K562 (cell line): ENCODE measurements around the gene GALNS. TPM values are rescaled to one million over a fixed set of nuclear protein-coding genes. Genes with fewer than 3 reads are reported as not detected.

Source experiments
- ATAC-seq: fragments of 200-7000 bp; cut with Tn5 transposase; 3 replicates; pipeline ENCODE4 v1.9.1; 2020; ENCODE audit warnings: moderate library complexity
- BruUV-seq: library from RNA; stranded (reverse); fragments of 400-500 nt; replicated peaks from 2 replicates; lab custom pipeline; 2021; lab: Mats Ljungman, UMichigan
- CTCF ChIA-PET: fragments of 300-600 bp; formaldehyde crosslinking; extraction: SDS; loops from one replicate; lab custom pipeline; 2021; ENCODE audit warnings: low intra/inter-chr PET ratio; lab: Yijun Ruan, JAX
- POLR2A ChIA-PET: fragments of 300-600, 350-650 bp; sonication (Branson Sonifier 250); formaldehyde crosslinking; extraction: SDS; loops from one replicate; lab custom pipeline; 2021; ENCODE audit warnings: antibody characterized with exemption, inconsistent platforms; lab: Yijun Ruan, JAX
- DNase-seq, 4 experiments: peaks; one replicate each; pipeline versions ENCODE4 v3.0.0 to v3.0.0-alpha.2; 2011 to 2018; ENCODE audit warnings: low spot score in 3 of 4, mixed read lengths in 3 of 4; ENCODE audit errors: extremely low read depth in 1 of 4
- FAIRE-seq: peaks from 2 replicates; lab custom pipeline; 2011; peaks lifted over from hg19 to GRCh38; lab: Jason Lieb, UNC
- H2AFZ ChIP-seq: 2 replicates; pipeline ENCODE4 v1.6.0; 2011; ENCODE audit warnings: low read depth, low read length, control low read depth, inconsistent platforms
- H3K27ac ChIP-seq: fragments of 200-600 bp; 3 replicates; pipeline ENCODE4 v1.8.0; 2011; ENCODE audit warnings: low read depth, mild to moderate bottlenecking, control low read depth, inconsistent platforms, low read length, moderate library complexity, mixed read lengths; ENCODE audit errors: extremely low read depth
- H3K27me3 ChIP-seq, 2 experiments: fragments of 300-600 bp in 1 of 2; 2 replicates in 1 of 2; 3 replicates in 1 of 2; pipeline versions ENCODE4 v1.6.0 to v1.8.0; 2011; ENCODE audit warnings: inconsistent platforms in 2 of 2, low read length in 2 of 2, mild to moderate bottlenecking in 1 of 2, mixed read lengths in 1 of 2, moderate library complexity in 1 of 2; ENCODE audit not compliant: control insufficient read depth in 2 of 2, insufficient read depth in 2 of 2
- H3K36me3 ChIP-seq: fragments of 300-600 bp; 3 replicates; pipeline ENCODE4 v1.8.0; 2011; ENCODE audit warnings: mild to moderate bottlenecking, low read length, inconsistent platforms; ENCODE audit not compliant: control insufficient read depth, insufficient read depth
- H3K4me1 ChIP-seq, 2 experiments: fragments of 200-600 bp in 1 of 2; replicated peaks in 1 of 2; 2 replicates in 1 of 2; 3 replicates in 1 of 2; pipeline versions ENCODE4 v1.5.1 to v1.8.0; 2011; ENCODE audit warnings: inconsistent platforms in 2 of 2, low read length in 2 of 2, mild to moderate bottlenecking in 1 of 2, mixed read lengths in 1 of 2, moderate library complexity in 1 of 2; ENCODE audit not compliant: control insufficient read depth in 2 of 2, insufficient read depth in 2 of 2
- H3K4me2 ChIP-seq: 2 replicates; pipeline ENCODE4 v1.6.1; 2011; ENCODE audit warnings: low read length, control low read depth, inconsistent platforms, mixed read lengths; ENCODE audit not compliant: insufficient read depth
- H3K4me3 ChIP-seq: fragments of 200-600 bp; sonication (generic), shearing (Covaris generic); 2 replicates; pipeline ENCODE4 v1.5.1; 2016; ENCODE audit warnings: control low read depth, inconsistent platforms
- H3K79me2 ChIP-seq: fragments of 200-600 bp; 3 replicates; pipeline ENCODE4 v1.8.0; 2011; ENCODE audit warnings: low read length, inconsistent platforms; ENCODE audit not compliant: control insufficient read depth, insufficient read depth
- H3K9ac ChIP-seq, 2 experiments: 2 replicates each; pipeline versions ENCODE4 v1.6.0 to v1.6.1; 2011; ENCODE audit warnings: low read depth in 2 of 2, low read length in 2 of 2, control low read depth in 1 of 2, inconsistent platforms in 1 of 2, mild to moderate bottlenecking in 1 of 2, mixed read lengths in 1 of 2; ENCODE audit not compliant: insufficient read depth in 1 of 2
- H3K9me1 ChIP-seq: one replicate; pipeline ENCODE4 v1.6.0; 2011; ENCODE audit warnings: inconsistent platforms, mild to moderate bottlenecking, low read length, moderate library complexity; ENCODE audit not compliant: control insufficient read depth, insufficient read depth
- H3K9me3 ChIP-seq: replicated peaks from 2 replicates; pipeline ENCODE4 v1.5.1; 2011; ENCODE audit warnings: low read depth, low read length, inconsistent platforms; ENCODE audit not compliant: control insufficient read depth, insufficient read depth
- H4K20me1 ChIP-seq: replicated peaks from 2 replicates; pipeline ENCODE4 v1.6.1; 2011; ENCODE audit warnings: low read length, inconsistent platforms, mixed read lengths; ENCODE audit not compliant: control insufficient read depth, insufficient read depth
- ATF2 ChIP-seq: sonication (generic); formaldehyde crosslinking; IDR thresholded peaks from 2 replicates; pipeline ENCODE4 v1.8.1; 2022; ENCODE audit warnings: missing genetic modification reagents
- IRF1 ChIP-seq: sonication (generic); formaldehyde crosslinking; IDR thresholded peaks from 2 replicates; pipeline ENCODE4 v1.8.0; 2022; ENCODE audit warnings: missing genetic modification reagents, mild to moderate bottlenecking, borderline replicate concordance
- POLR2G ChIP-seq: fragments of 200-400 bp; formaldehyde crosslinking; IDR thresholded peaks from 2 replicates; pipeline ENCODE4 v1.6.1; 2017; ENCODE audit warnings: low read depth, mild to moderate bottlenecking, antibody characterized with exemption, low read length, moderate library complexity
- RBM22 ChIP-seq: fragments of 200-400 bp; formaldehyde crosslinking; IDR thresholded peaks from 2 replicates; pipeline ENCODE4 v1.6.1; 2018; ENCODE audit warnings: low read length, low read depth; ENCODE audit not compliant: poor library complexity, severe bottlenecking
- SMARCE1 ChIP-seq: fragments of 450-650 bp; IDR thresholded peaks from 2 replicates; pipeline ENCODE4 v1.7.1; 2016; ENCODE audit warnings: mild to moderate bottlenecking
- TCF7L2 ChIP-seq: fragments of 150-350 bp; IDR thresholded peaks from 2 replicates; pipeline ENCODE4 v1.6.1; 2016; ENCODE audit warnings: low read depth, mild to moderate bottlenecking, low read length, moderate library complexity
- ZBTB49 ChIP-seq: sonication (generic); formaldehyde crosslinking; IDR thresholded peaks from 2 replicates; pipeline ENCODE4 v1.8.0; 2022; ENCODE audit warnings: missing genetic modification reagents, mild to moderate bottlenecking, borderline replicate concordance
- ZNF282 ChIP-seq: sonication (generic); formaldehyde crosslinking; IDR thresholded peaks from 2 replicates; pipeline ENCODE4 v1.8.1; 2023; ENCODE audit warnings: missing genetic modification reagents
- ZNF518B ChIP-seq: fragments of 250-450 bp; sonication (Bioruptor Pico); IDR thresholded peaks from 2 replicates; pipeline ENCODE4 v1.5.0; 2021; ENCODE audit warnings: mild to moderate bottlenecking, moderate library complexity
- ZNF586 ChIP-seq: fragments of 450-650 bp; formaldehyde crosslinking; conservative IDR thresholded peaks from 2 replicates; pipeline ENCODE4 v1.4.0; 2020; ENCODE audit warnings: mild to moderate bottlenecking, moderate library complexity
- WGBS: fragments of 100-300 bp; shearing (Covaris generic); methylation state at CpG from one replicate; pipeline ENCODE4 v1.1.6; 2016; ENCODE audit warnings: low coverage, mixed read lengths; ENCODE audit not compliant: insufficient coverage; ENCODE audit errors: missing lambda C conversion rate; 5-methylcytosine and 5-hydroxymethylcytosine counted together
- in situ Hi-C: fragments of 300-500 bp; cut with MboI; formaldehyde crosslinking; loops from 4 replicates; pipeline ENCODE4 v1.15.0; 2018; ENCODE audit warnings: inconsistent platforms, mixed read lengths
- intact Hi-C: fragments of 100-400 bp; cut with micrococcal nuclease; formaldehyde crosslinking; loops from 2 replicates; pipeline ENCODE4 v1.14.2; 2022
- polyA plus RNA-seq, 8 experiments: library from polyadenylated mRNA; depleted of rRNA in 4 of 8; stranded (reverse) in 5 of 8; unstranded in 3 of 8; fragments of >200 nt; fragmentation: Nextera tagmentation in 2 of 8; fragmentation: Illumina TruSeq in 1 of 8; extraction: Ambion mirVana in 2 of 8; extraction: Trizol in 1 of 8; gene quantifications; 2 replicates each; pipeline versions ENCODE4 v1.2.1 to v1.2.3, GENCODE V29; 2011 to 2014; ENCODE audit warnings: inconsistent platforms in 1 of 8, missing spikeins in 1 of 8
- total RNA-seq, 7 experiments: library from RNA; depleted of rRNA in 6 of 7; stranded (reverse); fragments of >200 nt in 6 of 7; fragmentation: Illumina TruSeq in 2 of 7; extraction: Trizol in 2 of 7; gene quantifications; 2 replicates each; pipeline versions ENCODE4 v1.2.1 to v1.2.3, GENCODE V29; 2011 to 2021; ENCODE audit warnings: low replicate concordance in 1 of 7

The GALNS gene
- total and polyA plus RNA-seq, 9 of the 15 experiments (the other 6 are each of a cell fraction or from before 2014, with no cell fraction given), result 0.38 to 13.2 (median 4.3) TPM

- TF ChIP-seq IRF1 (CRISPR knock-in tag) (no peak), SMARCE1 (no peak), TCF7L2 (no peak), ZBTB49 (CRISPR knock-in tag) (no peak)
These were observed 29.0 kb upstream of the GALNS start (continued) for GRCh38 chr16:88885693-88886280.

- H3K4me3 ChIP-seq, result no peak overlapping the region
- WGBS, result 96% methylated on average over 16 of the region's 39 CpGs
- BruUV-seq, result no TSS peak
- no peak overlapping the region for H3K4me2 ChIP-seq
- no peak overlapping the region for H2AFZ ChIP-seq
- intact Hi-C loops (no loop called here), in situ Hi-C loops (no loop called here)
- DNase-seq (no peak), ATAC-seq (no peak), FAIRE-seq (no peak)
- H3K79me2 ChIP-seq, result peaks cover 23% of the 10 kb centered on the region
- no peak overlapping the region; a peak in 1 of 4 replicates for H3K9ac ChIP-seq
- H3K9me3 ChIP-seq, result peaks cover 7% of the 10 kb centered on the region
- H3K9me1 ChIP-seq, result no peaks in the 10 kb centered on the region
- ChIA-PET POLR2A (no interaction called here), CTCF (no interaction called here)
- peaks cover 0 to 86% of the 10 kb centered on the region in 2 experiments; a peak in 3 of 5 replicates for H3K4me1 ChIP-seq
- no peaks in the 10 kb centered on the region for H3K27me3 ChIP-seq
- no peaks in the 10 kb centered on the region for H4K20me1 ChIP-seq
- peaks cover 95% of the 10 kb centered on the region for H3K36me3 ChIP-seq
- H3K27ac ChIP-seq, result no peak overlapping the region
- no peak for TF ChIP-seq ATF2 (CRISPR knock-in tag)
- TF ChIP-seq RBM22, result peak; percentile 77
- TF ChIP-seq ZNF518B (CRISPR knock-in tag), result no peak
- TF ChIP-seq POLR2G, result peak; percentile 59
- no peak for TF ChIP-seq ZNF586 (CRISPR knock-in tag)
- no peak for TF ChIP-seq ZNF282 (CRISPR knock-in tag)
These were observed 28.0 kb upstream of the GALNS start for GRCh38 chr16:88884569-88885271.
